Forelimb muscle (tissue), 1 donor: ENCODE results near the gene C19orf85. TPM values are rescaled to one million over a fixed set of nuclear protein-coding genes. Genes with fewer than 3 reads are reported as not detected.
"Not testable (repeated sequence)": the region's sequence is repeated elsewhere in the genome, so short reads cannot be mapped to it uniquely, and the experiment has no call there.

Experiments used
- DNase-seq: peaks from one replicate; pipeline ENCODE4 v3.0.0-alpha.2; 2013; ENCODE audit warnings: low read depth
- polyA plus RNA-seq: library from polyadenylated mRNA; unstranded; fragments of 120-200 nt; gene quantifications from one replicate; pipeline ENCODE4 v1.2.1, GENCODE V29; 2013; ENCODE audit not compliant: insufficient read length

The C19orf85 gene
- polyA plus RNA-seq, 1 donor, result not detected

DNA sequence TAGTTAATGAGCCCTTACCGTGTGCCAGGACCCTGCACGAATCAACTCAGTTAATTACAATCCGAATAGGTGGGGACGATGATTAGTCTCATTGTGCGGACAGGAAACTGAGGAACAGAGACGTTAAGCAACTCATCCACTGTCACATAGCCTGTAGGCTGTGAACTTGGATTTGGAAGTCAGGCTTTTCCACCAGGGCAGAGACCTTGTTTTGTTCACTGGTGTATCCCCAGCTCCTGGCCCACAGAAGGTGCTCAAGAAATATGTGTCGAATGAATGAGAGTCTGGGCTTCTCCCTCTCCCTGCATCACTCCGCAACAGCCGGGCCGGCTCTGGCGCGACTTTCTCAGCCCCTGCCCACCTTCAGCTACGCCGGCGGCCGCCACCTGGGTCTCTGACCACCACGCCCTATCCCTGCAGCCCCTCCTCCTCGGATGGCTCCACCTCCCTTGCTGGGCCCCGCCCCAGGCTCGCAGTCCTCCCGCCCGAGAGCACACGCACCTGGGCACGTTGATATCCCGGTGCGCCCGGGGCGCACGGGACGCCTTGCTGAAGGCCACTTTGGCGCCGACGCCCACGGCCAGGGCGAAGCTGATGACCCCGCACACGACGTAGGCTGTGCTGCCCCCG lies 22.7 kb downstream of the C19orf85 start:
- DNase-seq, result no peak

DNA sequence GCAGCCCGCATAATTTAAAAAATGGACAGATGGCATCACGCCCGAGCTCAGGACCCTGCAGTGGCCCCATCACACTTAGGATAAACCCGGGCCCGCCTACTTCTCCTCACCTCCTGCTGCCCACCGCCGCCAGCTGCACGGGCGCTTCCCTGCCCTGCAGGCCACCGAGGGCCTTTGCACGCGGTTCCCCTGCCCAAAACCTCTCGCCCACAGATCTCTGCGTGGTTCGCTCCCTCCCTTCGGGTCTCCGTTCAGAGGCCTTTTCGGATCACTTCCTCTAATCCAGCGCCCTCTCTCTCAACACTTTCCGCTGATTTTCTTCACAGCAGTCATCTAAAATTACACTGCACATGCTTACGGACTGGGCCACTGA lies 23.2 kb downstream of the C19orf85 start:
- DNase-seq, result no peak

DNA sequence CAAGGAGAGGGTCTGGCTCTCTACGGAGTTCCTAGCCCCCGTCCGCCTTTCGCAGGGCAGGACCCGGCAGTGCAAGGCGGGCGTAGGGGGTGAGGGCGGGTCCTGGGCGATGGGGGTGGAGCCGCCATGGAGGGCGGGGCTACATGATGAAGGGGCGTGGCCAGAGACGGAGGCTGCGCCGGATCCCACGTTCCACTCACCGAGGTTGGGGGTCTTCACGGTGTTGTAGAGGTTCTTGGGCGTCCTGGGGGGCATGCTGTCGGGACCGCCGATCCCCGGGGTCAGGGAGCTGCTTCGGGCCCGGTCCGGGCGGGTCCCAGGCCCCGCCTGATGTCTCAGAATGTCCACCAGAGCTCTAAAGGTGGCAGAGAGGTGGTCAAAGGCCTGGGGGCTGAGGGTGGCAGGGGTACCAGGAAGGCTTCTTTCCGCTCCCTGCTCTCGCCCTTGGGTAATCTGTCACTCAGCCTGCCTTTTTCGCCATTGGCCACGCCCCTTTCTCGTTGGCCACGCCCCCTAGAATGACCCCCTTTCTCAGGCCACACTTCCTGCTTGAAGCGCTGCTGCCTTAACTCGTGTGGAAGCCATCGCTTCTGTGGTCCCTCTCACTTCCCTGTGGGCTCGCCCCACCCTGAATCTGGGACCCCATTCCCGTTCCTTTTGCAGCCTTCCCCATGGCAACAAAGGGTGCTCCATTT lies 24.0 kb downstream of the C19orf85 start:
- no peak for DNase-seq

DNA sequence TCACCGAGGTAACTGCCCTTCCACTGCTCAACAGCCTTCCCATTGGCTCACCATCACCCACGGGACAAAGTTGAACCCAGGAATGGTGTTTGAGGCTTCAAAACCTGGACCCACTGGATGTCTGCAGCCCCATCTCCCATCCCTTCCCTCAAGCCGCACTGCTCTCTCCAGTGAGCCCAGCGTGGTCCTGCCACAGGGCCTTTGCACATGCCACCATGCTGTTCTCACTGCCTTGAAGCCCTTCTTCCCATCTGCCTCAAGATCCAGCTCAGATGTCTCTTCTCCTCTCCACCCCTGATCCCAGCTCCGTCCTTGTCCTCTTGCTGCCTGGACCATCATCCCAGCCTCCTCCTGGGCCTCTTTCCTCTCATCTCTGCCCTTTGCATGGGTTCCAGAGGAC lies 25.5 kb downstream of the C19orf85 start:
- DNase-seq, result no peak

DNA sequence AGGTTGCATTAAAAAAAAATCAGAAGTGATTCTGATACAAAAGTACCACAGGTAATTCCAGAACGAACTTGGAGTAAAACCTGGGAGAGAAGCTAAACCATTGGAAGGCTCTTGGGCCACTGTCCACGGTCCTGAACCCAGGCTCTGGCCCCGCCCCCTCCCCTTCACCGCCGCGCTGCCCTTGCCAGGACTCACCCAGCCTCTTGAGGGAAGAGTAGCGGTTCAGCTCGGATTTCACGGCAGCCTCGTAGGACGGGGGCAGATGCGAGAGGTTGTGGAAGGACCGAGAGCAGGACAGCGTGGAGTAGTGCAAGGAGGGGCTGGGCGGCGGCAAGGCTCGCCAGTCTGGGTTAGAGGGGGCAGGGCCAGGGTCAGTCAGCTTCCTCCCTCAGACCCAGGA lies 27.1 kb downstream of the C19orf85 start:
- no peak for DNase-seq

DNA sequence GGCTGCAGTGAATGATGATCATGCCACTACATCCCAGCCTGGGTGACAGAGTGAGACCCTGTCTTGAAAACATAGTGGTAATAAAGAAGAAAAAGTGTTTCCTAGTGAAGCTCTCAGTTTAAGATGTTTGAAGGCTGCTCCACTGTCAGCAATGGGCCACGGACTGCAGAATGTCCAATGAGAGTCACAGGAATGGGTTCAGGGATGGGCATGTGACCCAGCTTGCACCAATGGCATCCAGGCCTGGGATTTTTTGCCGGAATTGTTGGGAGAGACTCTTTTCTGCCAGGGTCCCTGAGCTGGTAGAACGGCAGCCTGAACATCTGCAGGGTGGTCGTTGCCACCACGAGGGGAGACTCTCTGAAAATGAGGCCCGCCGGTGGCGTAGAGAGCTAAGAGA lies 27.7 kb downstream of the C19orf85 start:
- DNase-seq, result no peak

DNA sequence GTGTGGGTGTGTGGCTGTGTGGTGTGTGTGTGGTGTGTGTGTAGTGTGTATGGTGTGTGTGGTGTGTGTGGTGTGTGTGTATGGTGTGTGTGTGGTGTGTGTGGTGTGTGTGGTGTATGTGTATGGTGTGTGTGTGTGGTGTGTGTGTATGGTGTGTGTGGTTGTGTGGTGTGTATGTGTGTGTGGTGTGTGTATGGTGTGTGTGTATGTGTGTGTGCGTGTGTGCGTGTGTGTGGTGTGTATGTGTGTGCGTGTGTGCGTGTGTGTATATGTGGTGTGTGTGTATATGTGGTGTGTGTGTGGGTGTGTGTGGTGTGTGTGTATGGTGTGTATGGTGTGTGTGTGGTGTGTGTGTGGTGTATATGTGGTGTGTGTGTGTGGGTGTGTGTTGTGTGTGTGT lies 29.5 kb downstream of the C19orf85 start:
- no peak for DNase-seq

DNA sequence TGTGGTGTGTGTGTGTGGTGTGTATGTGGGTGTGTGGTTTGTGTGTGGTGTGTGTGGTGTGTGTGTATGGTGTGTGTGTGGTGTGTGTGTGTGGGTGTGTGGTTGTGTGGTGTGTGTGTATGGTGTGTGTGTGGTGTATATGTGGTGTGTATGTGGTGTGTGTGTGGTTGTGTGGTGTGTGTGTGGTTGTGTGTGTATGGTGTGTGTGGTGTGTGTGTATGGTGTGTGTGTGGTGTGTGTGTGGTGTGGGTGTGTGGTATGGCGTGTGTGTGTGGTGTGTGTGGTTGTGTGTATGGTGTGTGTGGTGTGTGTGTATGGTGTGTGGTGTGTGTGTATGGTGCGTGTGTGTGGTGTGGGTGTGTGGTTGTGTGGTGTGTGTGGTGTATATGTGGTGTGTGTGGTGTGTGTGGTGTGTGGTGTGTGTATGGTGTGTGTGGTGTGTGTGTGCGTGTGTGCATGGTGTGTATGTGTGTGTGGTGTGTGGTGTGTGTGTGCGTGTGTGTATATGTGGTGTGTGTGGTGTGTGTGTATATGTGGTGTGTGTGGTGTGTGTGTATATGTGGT lies 30.1 kb downstream of the C19orf85 start:
- no peak for DNase-seq

DNA sequence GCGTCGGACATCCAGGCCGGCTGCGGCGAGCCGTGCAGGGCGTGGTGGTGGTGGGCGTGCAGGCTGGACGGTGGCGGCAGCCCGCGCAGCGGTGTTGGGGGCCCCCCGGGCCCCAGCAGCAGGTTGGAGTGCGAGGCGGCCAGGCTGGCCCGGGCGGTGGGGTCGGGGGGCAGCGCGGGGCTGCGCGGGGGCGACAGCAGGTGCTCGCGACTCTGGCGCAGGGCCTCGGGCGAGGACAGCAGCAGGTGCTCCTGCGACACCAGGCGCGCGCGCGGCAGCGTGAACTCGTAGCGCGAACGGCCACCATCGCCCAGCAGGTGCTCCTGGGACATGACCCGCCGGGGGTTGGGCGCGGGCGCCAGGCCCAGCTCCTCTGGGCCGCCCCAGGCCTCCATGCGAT lies 31.3 kb downstream of the C19orf85 start:
- no peak for DNase-seq

DNA sequence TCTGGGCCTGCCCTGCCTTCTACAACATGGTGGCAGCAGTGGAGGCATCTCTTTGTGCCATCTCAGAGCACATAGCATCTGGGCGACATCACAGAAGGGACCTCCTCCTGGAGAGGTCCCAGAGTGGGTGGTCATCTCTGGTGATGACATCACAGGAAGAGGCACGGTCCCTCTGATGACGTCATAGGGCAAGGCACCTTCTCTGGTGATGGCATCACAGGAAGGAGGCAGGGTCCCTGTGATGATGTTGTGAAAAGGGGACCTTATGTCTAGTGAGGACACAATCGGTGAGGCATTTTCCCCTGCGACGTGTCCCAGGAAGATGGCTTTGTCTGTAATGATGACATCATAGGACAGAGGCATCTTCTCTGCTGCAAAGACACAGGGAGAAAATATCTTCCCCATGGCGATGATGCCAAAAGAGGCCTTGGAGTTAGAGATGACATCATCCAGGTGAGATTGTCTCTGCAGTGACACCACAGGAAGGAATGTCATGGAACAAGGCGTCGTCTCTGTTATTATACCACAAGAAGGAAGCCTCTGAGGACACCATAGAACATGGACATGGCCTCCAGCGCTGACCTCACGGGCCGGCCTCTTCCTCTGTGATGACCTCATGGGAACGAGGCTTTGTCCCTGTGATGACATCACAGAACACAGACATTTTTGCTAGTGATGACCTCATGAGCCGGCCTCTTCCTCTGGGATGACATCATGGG lies 32.2 kb downstream of the C19orf85 start:
- no peak for DNase-seq

DNA sequence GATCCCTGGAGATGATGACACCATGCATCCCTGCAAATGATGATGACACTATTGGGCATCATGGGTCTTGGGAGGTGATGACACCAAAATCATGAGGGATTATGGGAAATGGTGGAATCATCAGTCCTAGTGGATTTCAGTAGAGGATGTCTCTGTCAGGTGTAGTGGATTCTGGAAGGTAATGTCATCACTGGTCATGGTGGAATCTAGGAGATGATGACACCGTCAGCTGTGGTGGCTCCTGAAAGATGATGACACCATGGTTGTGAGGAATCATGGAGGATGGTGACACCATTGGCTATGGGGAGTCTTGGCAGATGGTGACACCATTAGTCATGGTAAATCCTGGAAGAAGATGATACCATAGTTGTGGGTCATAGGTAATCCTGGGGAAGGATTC lies 33.4 kb downstream of the C19orf85 start:
- DNase-seq, result no peak

DNA sequence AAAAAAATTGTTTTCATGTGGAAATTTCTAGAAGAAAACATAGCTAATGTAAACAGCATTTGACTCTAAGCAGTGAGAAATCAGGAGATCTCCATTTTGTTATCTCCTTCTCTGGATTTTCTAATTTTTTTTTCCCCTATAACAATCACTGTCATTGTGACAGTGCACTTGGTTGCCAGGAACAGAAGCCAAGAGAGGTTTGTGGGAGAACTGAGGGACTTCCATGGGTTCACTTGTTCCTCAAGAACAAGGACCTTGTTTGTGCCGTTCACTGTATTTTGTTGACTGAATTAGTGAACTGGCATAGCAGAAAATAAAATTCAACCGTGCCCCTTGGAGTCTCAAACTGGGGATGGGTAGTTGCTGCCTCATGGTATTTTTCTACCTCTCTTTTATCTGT lies 38.5 kb downstream of the C19orf85 start:
- no peak for DNase-seq

DNA sequence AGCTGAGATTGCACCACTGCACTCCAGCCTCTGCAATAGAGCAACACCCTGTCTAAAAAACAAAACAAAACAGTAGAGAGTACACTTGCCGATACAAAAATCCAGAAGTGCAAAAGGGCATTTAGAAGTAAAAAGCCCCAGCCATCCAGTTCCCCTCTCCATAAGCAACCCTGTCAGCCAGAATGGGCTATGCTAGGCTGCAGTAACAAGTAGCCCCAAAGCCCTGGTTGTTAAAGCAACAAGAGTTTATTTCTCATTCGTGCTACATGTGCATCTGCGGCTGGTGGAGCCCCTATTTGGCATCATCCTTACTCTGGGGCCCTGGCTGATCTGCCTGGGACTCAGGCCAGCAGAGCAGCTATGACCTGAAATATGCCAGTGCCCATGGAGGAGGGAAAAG lies 40.0 kb downstream of the C19orf85 start:
- no peak for DNase-seq

DNA sequence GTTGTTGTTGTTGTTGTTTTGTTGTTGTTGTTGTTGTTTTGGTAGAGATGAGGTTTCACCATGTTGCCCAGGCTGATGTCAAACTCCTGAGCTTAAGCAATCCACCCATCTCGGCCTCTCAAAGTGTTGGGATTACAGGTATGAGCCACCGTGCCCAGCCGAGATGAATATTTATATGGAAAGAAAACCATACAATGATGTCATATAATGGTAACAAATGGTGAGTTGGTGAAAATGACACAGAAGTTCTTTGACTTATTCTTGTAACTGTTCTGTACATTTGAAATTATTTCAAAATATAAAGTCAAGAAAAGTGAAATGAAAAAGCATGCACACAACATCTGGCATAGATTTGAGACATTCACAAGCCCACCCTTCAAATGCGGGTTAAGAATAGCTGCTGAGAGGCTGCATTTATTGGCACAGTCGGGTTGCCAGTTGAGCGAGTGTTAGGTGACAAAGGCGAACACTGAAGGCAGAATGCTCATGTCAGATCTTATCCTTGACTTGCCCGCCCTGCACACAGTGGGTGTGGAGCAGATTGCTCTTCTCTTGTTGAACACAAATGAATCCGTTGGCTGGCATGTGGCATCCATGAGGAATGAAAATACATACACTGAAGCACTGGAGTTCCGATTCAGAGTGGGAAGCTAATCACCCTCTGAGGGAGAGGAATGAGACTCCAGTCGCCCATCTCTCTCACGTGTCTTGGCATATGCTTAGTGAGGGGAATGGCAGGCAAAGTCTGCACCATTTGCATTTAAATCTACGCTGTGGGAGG lies 41.1 kb downstream of the C19orf85 start:
- DNase-seq, result no peak

DNA sequence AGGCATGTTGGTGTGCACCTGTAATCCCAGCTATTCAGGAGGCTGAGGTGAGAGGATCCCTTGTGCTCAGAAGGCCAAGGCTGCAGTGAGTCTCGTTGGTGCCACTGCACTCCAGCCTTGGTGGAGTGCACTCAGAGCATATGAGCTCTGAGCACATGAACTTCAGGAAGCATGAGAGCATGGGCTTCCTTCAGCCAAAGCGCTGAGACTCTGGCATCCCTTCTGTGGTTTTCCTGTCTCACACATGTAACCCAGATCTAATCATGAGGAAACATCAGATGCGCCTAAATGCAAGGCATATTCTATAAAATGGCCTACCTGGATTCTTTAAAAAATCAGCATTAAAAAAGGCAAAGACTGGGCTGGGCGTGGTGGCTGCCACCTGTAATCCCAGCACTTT lies 43.3 kb downstream of the C19orf85 start:
- not testable (repeated sequence) for DNase-seq

DNA sequence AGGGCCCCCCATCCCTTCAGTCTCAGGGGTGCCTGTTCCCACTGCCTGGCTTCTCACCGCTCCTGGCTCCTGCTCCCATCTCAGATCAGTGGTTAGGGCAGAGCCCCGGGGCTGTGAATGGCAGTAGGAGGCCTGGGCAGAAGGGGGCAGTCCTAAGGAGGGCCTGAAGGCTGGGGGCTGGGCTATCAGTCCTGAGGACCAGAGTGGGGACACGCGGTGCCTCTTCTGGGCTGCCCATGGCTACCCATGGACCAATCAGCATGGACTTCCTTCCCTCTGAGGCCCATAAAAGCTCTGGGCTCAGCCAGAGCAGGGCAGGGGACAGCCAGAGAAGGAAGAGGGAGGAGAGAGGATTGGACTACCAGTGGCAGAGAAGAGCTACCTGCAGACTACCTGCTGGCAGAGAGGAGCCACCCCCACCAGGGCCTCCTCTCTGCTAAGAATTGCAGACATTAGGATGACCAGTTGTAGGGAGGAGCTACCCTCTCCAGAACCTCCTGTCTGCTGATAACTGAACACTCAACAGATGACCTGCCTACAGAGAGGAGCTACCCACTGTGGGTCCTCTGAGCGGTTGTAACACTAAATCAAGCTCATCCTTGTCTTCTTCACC lies 44.8 kb downstream of the C19orf85 start:
- no peak for DNase-seq

DNA sequence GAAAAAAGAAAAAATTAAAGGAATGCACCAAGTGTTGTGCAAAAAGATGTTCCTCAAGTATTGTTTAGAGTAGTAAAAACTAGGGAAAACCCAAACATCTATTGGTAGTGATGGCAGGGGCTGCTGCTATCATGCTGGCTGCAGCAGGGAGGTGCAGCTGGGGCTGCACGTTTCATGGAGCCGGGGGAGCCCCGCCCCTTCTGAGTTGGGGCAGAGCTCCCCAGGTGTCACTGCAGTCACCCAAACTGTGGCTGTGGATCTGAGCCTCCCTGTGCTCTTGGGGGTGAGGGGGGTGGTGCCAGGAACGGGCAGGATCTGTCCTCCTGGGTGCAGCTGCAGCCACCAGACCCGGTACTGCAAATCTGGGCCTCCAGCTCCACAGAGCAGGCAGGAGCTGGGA lies 45.4 kb downstream of the C19orf85 start:
- no peak for DNase-seq

DNA sequence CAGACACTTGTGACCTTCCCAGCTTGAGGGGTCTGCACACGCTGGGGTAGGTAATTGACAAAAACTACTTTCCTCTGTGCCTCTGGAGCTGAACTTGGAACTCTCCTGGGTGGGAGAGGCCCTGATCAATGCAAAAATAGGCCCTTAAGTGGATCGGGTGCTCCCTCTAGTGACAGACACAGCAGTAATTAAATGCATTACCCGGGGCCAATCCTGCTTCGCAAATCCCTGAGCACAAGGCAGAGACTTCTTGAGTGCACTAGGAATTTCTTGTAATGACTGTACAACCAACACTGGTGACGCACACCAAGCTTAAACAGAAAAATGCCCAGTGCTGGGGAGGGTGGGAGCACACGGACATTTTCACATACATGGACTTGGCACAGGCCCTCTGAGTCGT lies 46.4 kb downstream of the C19orf85 start:
- DNase-seq, result peak; percentile 60
